Measurements from ENCODE around the gene MCRIP1.

GRCh38 chr17:81815646-81815986 lies 17.5 kb downstream of the MCRIP1 start:
- TF ChIP-seq GABPA (IDR thresholded peaks at IDR 0.05; ENCODE audit: low read depth), result no peak
- TF ChIP-seq CTCF (IDR thresholded peaks at IDR 0.05; ENCODE audit: insufficient read depth, low read length), result no peak
- TF ChIP-seq REST (IDR thresholded peaks at IDR 0.05; ENCODE audit: insufficient replicate concordance, low read depth), result no peak
- TF ChIP-seq SPI1 (IDR thresholded peaks at IDR 0.05; ENCODE audit: borderline replicate concordance, low read depth), result no peak
- TF ChIP-seq POLR2AphosphoS5 (IDR thresholded peaks at IDR 0.05; ENCODE audit: low read depth), result no peak
